K562 (cell line): ENCODE data around the gene PLAC1. TPM values are rescaled to one million over a fixed set of nuclear protein-coding genes. Genes with fewer than 3 reads are reported as not detected.
A peak's percentile ranks its signal among the peaks of the same experiment; 100 is the strongest.

Experiments used
- BRF1 ChIP-seq: IDR thresholded peaks from 3 replicates; pipeline ENCODE4 v1.6.1; 2011; ENCODE audit warnings: borderline replicate concordance, mild to moderate bottlenecking; ENCODE audit not compliant: insufficient read length; ENCODE audit errors: extremely low read depth
- CCNT2 ChIP-seq: IDR thresholded peaks from 2 replicates; pipeline ENCODE4 v1.6.1; 2011; ENCODE audit warnings: borderline replicate concordance, low read depth, mild to moderate bottlenecking, moderate library complexity, mixed read lengths, low read length; ENCODE audit not compliant: insufficient read length; ENCODE audit errors: extremely low read depth
- CHD1 ChIP-seq: fragments of 200-600 bp; sonication (generic); IDR thresholded peaks from one replicate; pipeline ENCODE4 v1.6.1; 2012; ENCODE audit warnings: mild to moderate bottlenecking, moderate library complexity, low read length, inconsistent platforms
- CLOCK ChIP-seq: fragments of 250-450 bp; sonication (Bioruptor Pico); IDR thresholded peaks from 2 replicates; pipeline ENCODE4 v1.4.0; 2020; ENCODE audit warnings: mild to moderate bottlenecking, moderate library complexity, borderline replicate concordance
- CTBP1 ChIP-seq: fragments of 450-650 bp; IDR thresholded peaks from 2 replicates; pipeline ENCODE4 v1.6.1; 2016; ENCODE audit warnings: borderline replicate concordance
- DPF2 ChIP-seq: fragments of 450-650 bp; IDR thresholded peaks from 2 replicates; pipeline ENCODE4 v1.6.1; 2016
- FOXJ2 ChIP-seq: fragments of 200-800 bp; sonication (Bioruptor generic); IDR thresholded peaks from 2 replicates; pipeline ENCODE4 v1.6.1; 2016; ENCODE audit warnings: missing genetic modification characterization, missing compliant biosample characterization
- MAFG ChIP-seq: fragments of 450-650 bp; conservative IDR thresholded peaks from 2 replicates; pipeline ENCODE4 v1.6.1; 2016; ENCODE audit warnings: missing genetic modification characterization, missing compliant biosample characterization
- MECOM ChIP-seq: fragments of 250-450 bp; sonication (Bioruptor Pico); IDR thresholded peaks from 2 replicates; pipeline ENCODE4 v1.8.0; 2022; ENCODE audit warnings: inconsistent platforms
- MEF2D ChIP-seq: conservative IDR thresholded peaks from 2 replicates; pipeline ENCODE4 v1.6.1; 2016; ENCODE audit warnings: low read depth, missing genetic modification characterization, missing compliant biosample characterization
- NFE2 ChIP-seq: IDR thresholded peaks from 2 replicates; pipeline ENCODE4 v1.6.1; 2014; ENCODE audit warnings: antibody characterized with exemption, low read depth
- NR2C2 ChIP-seq, 2 experiments: fragments of 200-800 bp in 1 of 2; sonication (Bioruptor generic) in 1 of 2; sonication (generic) in 1 of 2; formaldehyde crosslinking in 1 of 2; IDR thresholded peaks; 2 replicates each; pipeline versions ENCODE4 v1.6.1 to v1.8.0; 2016 to 2022; ENCODE audit warnings: mild to moderate bottlenecking in 1 of 2, missing compliant biosample characterization in 1 of 2, missing genetic modification characterization in 1 of 2, missing genetic modification reagents in 1 of 2
- TOE1 ChIP-seq, 2 experiments: fragments of 450-650 bp in 1 of 2; sonication (generic) in 1 of 2; formaldehyde crosslinking in 1 of 2; IDR thresholded peaks; 2 replicates each; pipeline versions ENCODE4 v1.7.1 to v1.8.0; 2016 to 2022; ENCODE audit warnings: borderline replicate concordance in 2 of 2, mild to moderate bottlenecking in 2 of 2, antibody characterized with exemption in 1 of 2, inconsistent platforms in 1 of 2, low read depth in 1 of 2, missing genetic modification reagents in 1 of 2, moderate library complexity in 1 of 2
- ZBTB5 ChIP-seq: fragments of 450-650 bp; IDR thresholded peaks from 2 replicates; pipeline ENCODE4 v1.6.1; 2017; ENCODE audit warnings: antibody characterized with exemption
- ZNF184 ChIP-seq: sonication (generic); formaldehyde crosslinking; IDR thresholded peaks from 2 replicates; pipeline ENCODE4 v1.5.0; 2020; ENCODE audit warnings: missing genetic modification reagents
- ZNF24 ChIP-seq: fragments of 450-650 bp; IDR thresholded peaks from 2 replicates; pipeline ENCODE4 v1.6.1; 2016
- ZNF316 ChIP-seq: fragments of 450-650 bp; IDR thresholded peaks from 2 replicates; pipeline ENCODE4 v1.6.1; 2016
- ZNF589 ChIP-seq: fragments of 200-800 bp; sonication (Bioruptor generic); IDR thresholded peaks from 2 replicates; pipeline ENCODE4 v1.6.1; 2016; ENCODE audit warnings: low read depth, missing genetic modification characterization, missing compliant biosample characterization
- polyA plus RNA-seq, 8 experiments: library from polyadenylated mRNA; depleted of rRNA in 4 of 8; stranded (reverse) in 5 of 8; unstranded in 3 of 8; fragments of >200 nt; fragmentation: Nextera tagmentation in 2 of 8; fragmentation: Illumina TruSeq in 1 of 8; extraction: Ambion mirVana in 2 of 8; extraction: Trizol in 1 of 8; gene quantifications; 2 replicates each; pipeline versions ENCODE4 v1.2.1 to v1.2.3, GENCODE V29; 2011 to 2014; ENCODE audit warnings: inconsistent platforms in 1 of 8, missing spikeins in 1 of 8
- total RNA-seq, 7 experiments: library from RNA; depleted of rRNA in 6 of 7; stranded (reverse); fragments of >200 nt in 6 of 7; fragmentation: Illumina TruSeq in 2 of 7; extraction: Trizol in 2 of 7; gene quantifications; 2 replicates each; pipeline versions ENCODE4 v1.2.1 to v1.2.3, GENCODE V29; 2011 to 2021; ENCODE audit warnings: low replicate concordance in 1 of 7
- TF ChIP-seq, protein P1 (sequence below), 2 experiments: fragments of 450-650 bp in 1 of 2; IDR thresholded peaks; 2 replicates each; pipeline ENCODE4 v1.6.1; 2011 to 2017; ENCODE audit warnings: low read depth in 2 of 2, antibody characterized with exemption in 1 of 2, borderline replicate concordance in 1 of 2, low read length in 1 of 2, mild to moderate bottlenecking in 1 of 2, mixed read lengths in 1 of 2; ENCODE audit not compliant: control insufficient read depth in 1 of 2

The PLAC1 gene
- total and polyA plus RNA-seq, 9 of the 15 experiments (the other 6 are each of a cell fraction or from before 2014, with no cell fraction given), result 0.82 to 9.1 (median 1.7) TPM

DNA sequence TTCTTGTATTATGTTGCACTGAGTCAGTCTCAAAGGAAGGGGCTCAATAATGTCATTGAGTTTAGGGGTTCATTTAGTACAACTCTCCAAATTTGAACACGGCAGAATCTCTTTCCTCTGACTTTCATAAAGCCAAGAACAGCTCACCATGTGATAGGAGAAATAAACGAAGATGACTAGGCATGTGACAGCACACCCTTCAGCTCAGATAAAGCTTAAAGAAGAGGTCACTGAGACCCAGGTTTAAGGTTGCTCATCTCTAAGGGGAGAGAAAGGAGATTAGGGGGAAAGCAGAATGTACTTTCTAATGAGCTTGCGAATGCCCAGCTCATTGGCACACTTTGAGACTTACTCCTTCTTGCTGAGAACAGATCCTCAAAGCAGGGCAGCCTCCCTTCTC is 89.0 kb downstream of the PLAC1 start (continued):
- no peak for TF ChIP-seq CLOCK
- TF ChIP-seq ZNF316, result peak; percentile 59
- no peak for TF ChIP-seq ZNF184 (CRISPR knock-in tag)
- no peak for TF ChIP-seq ZBTB5
- no peak for TF ChIP-seq CHD1
- no peak for TF ChIP-seq NR2C2 (CRISPR knock-in tag; IDR thresholded peaks at IDR 0.05)
- 0 out of 2 replicates have a peak, but pooled peaks have one; percentile 30 for TF ChIP-seq NR2C2 (tag; IDR thresholded peaks at IDR 0.05)
- 0 out of 2 replicates have a peak, but pooled peaks have one; percentile 50 for TF ChIP-seq DPF2
- TF ChIP-seq NFE2, result peak; percentile 77
- TF ChIP-seq, protein P1, sequence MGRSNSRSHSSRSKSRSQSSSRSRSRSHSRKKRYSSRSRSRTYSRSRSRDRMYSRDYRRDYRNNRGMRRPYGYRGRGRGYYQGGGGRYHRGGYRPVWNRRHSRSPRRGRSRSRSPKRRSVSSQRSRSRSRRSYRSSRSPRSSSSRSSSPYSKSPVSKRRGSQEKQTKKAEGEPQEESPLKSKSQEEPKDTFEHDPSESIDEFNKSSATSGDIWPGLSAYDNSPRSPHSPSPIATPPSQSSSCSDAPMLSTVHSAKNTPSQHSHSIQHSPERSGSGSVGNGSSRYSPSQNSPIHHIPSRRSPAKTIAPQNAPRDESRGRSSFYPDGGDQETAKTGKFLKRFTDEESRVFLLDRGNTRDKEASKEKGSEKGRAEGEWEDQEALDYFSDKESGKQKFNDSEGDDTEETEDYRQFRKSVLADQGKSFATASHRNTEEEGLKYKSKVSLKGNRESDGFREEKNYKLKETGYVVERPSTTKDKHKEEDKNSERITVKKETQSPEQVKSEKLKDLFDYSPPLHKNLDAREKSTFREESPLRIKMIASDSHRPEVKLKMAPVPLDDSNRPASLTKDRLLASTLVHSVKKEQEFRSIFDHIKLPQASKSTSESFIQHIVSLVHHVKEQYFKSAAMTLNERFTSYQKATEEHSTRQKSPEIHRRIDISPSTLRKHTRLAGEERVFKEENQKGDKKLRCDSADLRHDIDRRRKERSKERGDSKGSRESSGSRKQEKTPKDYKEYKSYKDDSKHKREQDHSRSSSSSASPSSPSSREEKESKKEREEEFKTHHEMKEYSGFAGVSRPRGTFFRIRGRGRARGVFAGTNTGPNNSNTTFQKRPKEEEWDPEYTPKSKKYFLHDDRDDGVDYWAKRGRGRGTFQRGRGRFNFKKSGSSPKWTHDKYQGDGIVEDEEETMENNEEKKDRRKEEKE (IDR thresholded peaks at IDR 0.05; ENCODE audit: borderline replicate concordance in 1 of 2, control insufficient read depth in 1 of 2, low read depth in 2 of 2, low read length in 1 of 2), result no peak
- peak; percentile 55; the same call in 1 of the 2 replicates for TF ChIP-seq FOXJ2 (tag)
- peak; percentile 73 for TF ChIP-seq MAFG (tag)
- no peak for TF ChIP-seq BRF1
- no peak for TF ChIP-seq MEF2D
- no peak for TF ChIP-seq TOE1 (IDR thresholded peaks at IDR 0.05; ENCODE audit: borderline replicate concordance)
- TF ChIP-seq TOE1 (CRISPR knock-in tag; IDR thresholded peaks at IDR 0.05; ENCODE audit: borderline replicate concordance, low read depth), result no peak
- no peak for TF ChIP-seq ZNF589 (CRISPR knock-in tag)
- peak; percentile 39; the same call in 1 of the 2 replicates for TF ChIP-seq MECOM
- TF ChIP-seq CCNT2, result no peak
- peak; percentile 26; the same call in 1 of the 2 replicates for TF ChIP-seq CTBP1
- TF ChIP-seq ZNF24, result no peak
